ENCODE measurements around the gene KRT3. TPM values are rescaled to one million over a fixed set of nuclear protein-coding genes. Genes with fewer than 3 reads are reported as not detected.

The KRT3 gene
- total RNA-seq, 1 experiment from 2014 or later = not detected

DNA sequence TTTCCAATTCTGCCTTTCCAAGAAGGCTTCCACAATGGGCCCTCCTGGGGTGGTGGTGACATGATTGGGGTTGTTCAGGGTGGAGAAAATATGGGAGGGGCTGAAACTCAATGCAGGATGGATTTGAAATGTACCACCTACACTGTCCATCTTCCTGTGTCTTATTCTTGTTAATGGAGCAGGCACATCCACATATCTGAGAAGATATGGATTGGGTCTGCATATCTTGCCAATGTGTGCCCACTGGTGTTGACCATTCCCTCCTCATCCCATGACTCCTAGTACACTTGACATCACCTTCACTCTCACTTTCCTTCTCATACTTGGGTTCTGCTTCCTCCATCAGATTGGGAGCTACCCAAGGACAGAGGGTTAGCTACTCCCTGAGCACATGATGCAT, 26.0 kb downstream of the KRT3 start:
- POLR2A ChIA-PET = no interaction called here
- H3K4me2 ChIP-seq (ENCODE audit: low read length) = no peak overlapping the region
- H2AFZ ChIP-seq (ENCODE audit: low read depth, low read length, poor library complexity, severe bottlenecking) = no peak overlapping the region
- intact Hi-C loops (cut with micrococcal nuclease) = no loop called here
- no peak overlapping the region for H3K9ac ChIP-seq (ENCODE audit: low read length)
- no peak overlapping the region for H3K27ac ChIP-seq (ENCODE audit: low read depth, low read length)
- H3K27me3 ChIP-seq (ENCODE audit: insufficient read depth, low read length) = peaks cover 15% of the 10 kb centered on the region; the same call in 1 of the 2 replicates
- CTCF ChIA-PET = no interaction called here
- RAD21 ChIA-PET (ENCODE audit: low non-redundant PET in 1 of 2, low total read pairs in 2 of 2, uncharacterized antibody in 2 of 2, unreplicated experiment in 2 of 2) = no interaction called here
- H4K20me1 ChIP-seq (ENCODE audit: insufficient read depth) = no peaks in the 10 kb centered on the region
- no peaks in the 10 kb centered on the region for H3K9me2 ChIP-seq (ENCODE audit: insufficient read depth)
- no peaks in the 10 kb centered on the region for H3K9me3 ChIP-seq (ENCODE audit: control insufficient read depth in 1 of 2, insufficient read depth in 1 of 2, low read depth in 1 of 2, low read length in 2 of 2)
- no peak for DNase-seq (ENCODE audit: low read depth, low spot score)
- no peak overlapping the region for H3K4me3 ChIP-seq (replicated peaks in 1 of 2; ENCODE audit: low read depth in 1 of 2, low read length in 2 of 2)
- TF ChIP-seq POLR2A (IDR thresholded peaks at IDR 0.05; ENCODE audit: borderline replicate concordance, extremely low read depth, insufficient read depth, insufficient read length) (no peak), ELF1 (IDR thresholded peaks at IDR 0.05; ENCODE audit: borderline replicate concordance, low read depth) (no peak), TCF7L2 (IDR thresholded peaks at IDR 0.05; ENCODE audit: borderline replicate concordance, extremely low read depth, insufficient read depth, insufficient read length) (no peak), EZH2 (IDR thresholded peaks at IDR 0.05) (no peak), ZFX (IDR thresholded peaks at IDR 0.05) (no peak), SP1 (IDR thresholded peaks at IDR 0.05; ENCODE audit: low read depth) (no peak), JUND (IDR thresholded peaks at IDR 0.05) (no peak), SIN3A (IDR thresholded peaks at IDR 0.05; ENCODE audit: low read depth) (no peak), EZH2phosphoT487 (IDR thresholded peaks at IDR 0.05; ENCODE audit: borderline replicate concordance) (no peak), CBX3 (IDR thresholded peaks at IDR 0.05; ENCODE audit: low read depth) (no peak), EGR1 (IDR thresholded peaks at IDR 0.05; ENCODE audit: low read depth) (no peak), SRF (IDR thresholded peaks at IDR 0.05; ENCODE audit: low read depth) (no peak), CEBPB (IDR thresholded peaks at IDR 0.05; ENCODE audit: low read depth) (no peak)
- TF ChIP-seq, protein P1, sequence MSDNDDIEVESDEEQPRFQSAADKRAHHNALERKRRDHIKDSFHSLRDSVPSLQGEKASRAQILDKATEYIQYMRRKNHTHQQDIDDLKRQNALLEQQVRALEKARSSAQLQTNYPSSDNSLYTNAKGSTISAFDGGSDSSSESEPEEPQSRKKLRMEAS (IDR thresholded peaks at IDR 0.05) = no peak
- TF ChIP-seq, protein P2, sequence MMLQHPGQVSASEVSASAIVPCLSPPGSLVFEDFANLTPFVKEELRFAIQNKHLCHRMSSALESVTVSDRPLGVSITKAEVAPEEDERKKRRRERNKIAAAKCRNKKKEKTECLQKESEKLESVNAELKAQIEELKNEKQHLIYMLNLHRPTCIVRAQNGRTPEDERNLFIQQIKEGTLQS (IDR thresholded peaks at IDR 0.05) = no peak
- TF ChIP-seq, protein P3, sequence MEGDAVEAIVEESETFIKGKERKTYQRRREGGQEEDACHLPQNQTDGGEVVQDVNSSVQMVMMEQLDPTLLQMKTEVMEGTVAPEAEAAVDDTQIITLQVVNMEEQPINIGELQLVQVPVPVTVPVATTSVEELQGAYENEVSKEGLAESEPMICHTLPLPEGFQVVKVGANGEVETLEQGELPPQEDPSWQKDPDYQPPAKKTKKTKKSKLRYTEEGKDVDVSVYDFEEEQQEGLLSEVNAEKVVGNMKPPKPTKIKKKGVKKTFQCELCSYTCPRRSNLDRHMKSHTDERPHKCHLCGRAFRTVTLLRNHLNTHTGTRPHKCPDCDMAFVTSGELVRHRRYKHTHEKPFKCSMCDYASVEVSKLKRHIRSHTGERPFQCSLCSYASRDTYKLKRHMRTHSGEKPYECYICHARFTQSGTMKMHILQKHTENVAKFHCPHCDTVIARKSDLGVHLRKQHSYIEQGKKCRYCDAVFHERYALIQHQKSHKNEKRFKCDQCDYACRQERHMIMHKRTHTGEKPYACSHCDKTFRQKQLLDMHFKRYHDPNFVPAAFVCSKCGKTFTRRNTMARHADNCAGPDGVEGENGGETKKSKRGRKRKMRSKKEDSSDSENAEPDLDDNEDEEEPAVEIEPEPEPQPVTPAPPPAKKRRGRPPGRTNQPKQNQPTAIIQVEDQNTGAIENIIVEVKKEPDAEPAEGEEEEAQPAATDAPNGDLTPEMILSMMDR (IDR thresholded peaks at IDR 0.05 in 2 of 3, conservative IDR thresholded peaks at IDR 0.05 in 1 of 3; ENCODE audit: borderline replicate concordance in 1 of 3, insufficient read depth in 1 of 3, low read depth in 2 of 3, low read length in 2 of 3) = no peak
- TF ChIP-seq, protein P4, sequence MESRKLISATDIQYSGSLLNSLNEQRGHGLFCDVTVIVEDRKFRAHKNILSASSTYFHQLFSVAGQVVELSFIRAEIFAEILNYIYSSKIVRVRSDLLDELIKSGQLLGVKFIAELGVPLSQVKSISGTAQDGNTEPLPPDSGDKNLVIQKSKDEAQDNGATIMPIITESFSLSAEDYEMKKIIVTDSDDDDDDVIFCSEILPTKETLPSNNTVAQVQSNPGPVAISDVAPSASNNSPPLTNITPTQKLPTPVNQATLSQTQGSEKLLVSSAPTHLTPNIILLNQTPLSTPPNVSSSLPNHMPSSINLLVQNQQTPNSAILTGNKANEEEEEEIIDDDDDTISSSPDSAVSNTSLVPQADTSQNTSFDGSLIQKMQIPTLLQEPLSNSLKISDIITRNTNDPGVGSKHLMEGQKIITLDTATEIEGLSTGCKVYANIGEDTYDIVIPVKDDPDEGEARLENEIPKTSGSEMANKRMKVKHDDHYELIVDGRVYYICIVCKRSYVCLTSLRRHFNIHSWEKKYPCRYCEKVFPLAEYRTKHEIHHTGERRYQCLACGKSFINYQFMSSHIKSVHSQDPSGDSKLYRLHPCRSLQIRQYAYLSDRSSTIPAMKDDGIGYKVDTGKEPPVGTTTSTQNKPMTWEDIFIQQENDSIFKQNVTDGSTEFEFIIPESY (IDR thresholded peaks at IDR 0.05; ENCODE audit: extremely low read depth, insufficient replicate concordance, low read length) = no peak
- H3K79me2 ChIP-seq (ENCODE audit: insufficient read depth, low read length) = no peaks in the 10 kb centered on the region
- H3K36me3 ChIP-seq (ENCODE audit: control insufficient read depth in 1 of 2, insufficient read depth in 2 of 2, low read length in 2 of 2) = no peaks in the 10 kb centered on the region
- H3K4me1 ChIP-seq (ENCODE audit: control insufficient read depth in 1 of 2, insufficient read depth in 2 of 2, low read length in 2 of 2) = peaks cover 0 to 5% of the 10 kb centered on the region in 2 experiments; a peak in 1 of 4 replicates
- no peak for ATAC-seq
- no TSS peak for BruUV-seq (replicated peaks)

Measured in HCT116 (cell line).